ENCODE results near the gene IBA57.

DNA sequence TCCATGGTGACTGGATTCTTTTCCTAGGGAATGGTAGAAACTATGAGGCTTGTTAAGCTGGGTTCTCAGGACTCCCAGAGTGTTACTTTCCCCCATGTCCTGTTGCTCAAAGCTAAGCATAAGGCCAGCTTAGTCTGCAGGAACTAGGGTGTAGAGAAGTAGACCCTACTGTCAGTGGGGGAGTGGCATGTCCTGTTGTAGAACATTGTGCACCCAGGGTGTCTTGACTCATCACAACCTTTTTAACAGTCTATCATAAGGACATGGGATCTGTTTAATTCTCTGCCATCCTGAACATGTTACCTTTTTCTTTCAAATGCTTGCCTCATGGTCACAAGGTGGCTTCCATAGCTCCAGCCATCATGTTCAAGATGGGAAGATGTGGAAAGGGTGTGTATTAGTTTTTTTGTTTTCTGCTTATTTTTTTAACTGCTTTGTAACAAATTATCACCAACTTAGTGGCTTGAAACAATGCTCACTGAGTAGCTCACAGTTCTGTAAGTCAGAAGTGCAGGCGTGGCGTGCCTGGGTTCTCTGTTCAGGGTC lies 59.6 kb downstream of the IBA57 start:
- TF ChIP-seq REST (IDR thresholded peaks at IDR 0.05; ENCODE audit: insufficient read depth in 1 of 2, low read depth in 2 of 2, low read length in 2 of 2) (no peak), TAF1 (IDR thresholded peaks at IDR 0.05; ENCODE audit: borderline replicate concordance, insufficient read depth, low read length) (no peak), POLR2AphosphoS5 (IDR thresholded peaks at IDR 0.05; ENCODE audit: low read depth, low read length) (no peak)

Data from PFSK-1 (cell line).